ENCODE measurements around the gene NUAK2. TPM values are rescaled to one million over a fixed set of nuclear protein-coding genes. Genes with fewer than 3 reads are reported as not detected.

The NUAK2 gene
- total and polyA plus RNA-seq, 2 of the 8 experiments (the other 6 are each of a cell fraction or from before 2014, with no cell fraction given): 9.4 to 12.9 TPM

DNA sequence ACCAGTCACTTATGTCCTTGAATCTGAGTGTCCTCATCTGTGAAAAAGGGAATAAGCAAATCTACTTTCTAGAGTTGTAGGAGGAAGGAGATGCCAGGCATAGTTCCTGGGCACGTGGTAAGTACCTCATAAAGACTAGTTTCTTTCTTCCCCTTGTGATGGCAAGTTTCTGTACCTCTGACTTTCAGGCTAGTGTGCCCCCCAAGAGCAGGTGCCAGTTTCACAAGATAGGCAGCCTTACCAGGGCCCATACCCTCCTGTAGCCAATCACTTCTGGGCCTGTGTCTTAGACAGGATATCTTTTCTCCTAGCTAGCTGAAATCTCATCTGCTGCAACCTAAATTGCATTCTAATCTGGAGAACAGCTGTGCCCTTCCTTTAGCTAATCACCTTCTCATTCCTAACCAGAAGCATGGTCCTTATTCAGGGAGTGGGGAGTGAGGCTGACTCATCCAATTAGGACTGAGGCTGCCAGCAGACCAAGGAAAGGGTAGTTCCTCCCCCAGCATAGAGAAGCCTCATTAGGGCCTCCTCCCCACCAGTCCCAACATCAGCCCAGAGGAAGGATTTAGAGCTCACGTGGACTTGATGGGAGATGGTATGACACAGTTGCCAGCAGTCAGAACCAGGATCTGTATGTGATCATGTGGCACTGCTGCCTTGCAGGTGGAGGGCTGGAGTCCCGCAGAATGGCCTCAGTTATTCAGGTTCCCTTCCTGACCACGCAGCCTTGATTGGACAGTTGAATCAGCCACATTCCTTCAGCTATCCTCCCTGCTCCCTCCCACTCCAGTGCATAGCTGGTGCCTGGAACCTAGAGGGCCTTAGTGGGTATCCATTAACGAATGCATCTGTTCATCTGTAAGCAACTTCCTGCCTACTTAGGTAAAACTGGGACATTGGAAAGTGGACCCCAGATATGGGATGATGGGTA, 27.3 kb upstream of the NUAK2 start:
- Histone ChIP-seq H3K56ac (replicated peaks; ENCODE audit: insufficient read length, low read depth, low read length) (no peak overlapping the region), H3K9ac (replicated peaks in 1 of 4; ENCODE audit: extremely low read depth in 1 of 4, low read depth in 3 of 4, low read length in 3 of 4) (no peak overlapping the region), H3K18ac (ENCODE audit: extremely low read depth, low read length) (peak overlapping the region; percentile 67; the same call in 1 of the 2 replicates), H4K20me1 (replicated peaks in 1 of 2; ENCODE audit: control insufficient read depth in 1 of 2, insufficient read depth in 2 of 2, low read length in 2 of 2) (no peaks in the 10 kb centered on the region), H3K4me1 (replicated peaks in 1 of 4; ENCODE audit: control insufficient read depth in 3 of 4, insufficient read depth in 4 of 4, low read length in 3 of 4) (peaks cover 21 to 36% (median 26%) of the 10 kb centered on the region in 4 experiments), H2AFZ (ENCODE audit: low read length) (no peak overlapping the region), H2BK12ac (ENCODE audit: low read depth, low read length) (peak overlapping the region; percentile 65; the same call in 1 of the 2 replicates), H4K5ac (ENCODE audit: insufficient read length, low read depth, low read length) (no peak overlapping the region), H3K23me2 (ENCODE audit: low read depth, low read length) (peaks cover 5% of the 10 kb centered on the region; the same call in 1 of the 2 replicates), H3K4me2 (ENCODE audit: insufficient read depth in 1 of 2, low read depth in 2 of 2, low read length in 2 of 2) (no peak overlapping the region; a peak in 1 of 4 replicates), H3K4me3 (ENCODE audit: extremely low read depth in 1 of 4, insufficient read depth in 2 of 4, low read depth in 3 of 4, low read length in 4 of 4) (no peak overlapping the region), H3K27me3 (replicated peaks in 1 of 4; ENCODE audit: control insufficient read depth in 3 of 4, extremely low read depth in 1 of 4, insufficient read depth in 3 of 4, low read length in 3 of 4) (peaks cover 0 to 11% (median 11%) of the 10 kb centered on the region in 4 experiments; a peak in 6 of 7 replicates), H2BK20ac (ENCODE audit: low read length) (peak overlapping the region; percentile 0), H4K91ac (replicated peaks; ENCODE audit: insufficient read length, low read length) (peak overlapping the region; percentile 91), H4K8ac (ENCODE audit: extremely low read depth, insufficient read depth, low read length) (no peak overlapping the region), H2BK120ac (replicated peaks; ENCODE audit: low read depth, low read length) (peak overlapping the region; percentile 24), H2BK15ac (ENCODE audit: low read length) (peak overlapping the region; percentile 16; the same call in 1 of the 2 replicates), H3K79me1 (ENCODE audit: low read depth, low read length) (no peaks in the 10 kb centered on the region), H3K9me3 (ENCODE audit: insufficient read depth in 2 of 2, low read depth in 1 of 2, low read length in 1 of 2) (no peaks in the 10 kb centered on the region), H3K4ac (replicated peaks; ENCODE audit: insufficient read length, low read depth, low read length) (no peak overlapping the region), H3K27ac (ENCODE audit: low read depth, low read length) (no peak overlapping the region), H2BK5ac (ENCODE audit: low read depth, low read length) (no peak overlapping the region), H3K79me2 (ENCODE audit: control insufficient read depth in 1 of 2, insufficient read depth in 2 of 2, low read length in 2 of 2) (no peaks in the 10 kb centered on the region), H3K14ac (ENCODE audit: insufficient read length) (no peak overlapping the region), H3K36me3 (ENCODE audit: control insufficient read depth in 2 of 4, insufficient read depth in 4 of 4, low read length in 3 of 4) (no peaks in the 10 kb centered on the region), H2AK5ac (ENCODE audit: low read depth, low read length) (0 out of 2 replicates have a peak overlapping the region, but pooled peaks have one; percentile 3), H3K23ac (ENCODE audit: insufficient read length) (no peak overlapping the region)
- no peak for FAIRE-seq
- ChIA-PET POLR2A (ENCODE audit: partially characterized antibody) (interaction anchor here (1.1 to 1.8 kb wide), 3 partner anchors 19 to 75 kb away, joined by 3 to 6 read pairs (median 3); partner anchors contain the start of gene NUAK2), CTCF (ENCODE audit: partially characterized antibody) (interaction anchor here (0.9 to 67.1 kb wide), 19 partner anchors 13 to 310 kb away, joined by 3 to 2424 read pairs (median 5); no protein-coding TSS in a partner anchor)
- 74% methylated on average over 5 of the region's 5 CpGs; no CpG with 5 or more reads in 1 of the 2 experiments for WGBS, 2 experiments (ENCODE audit: extremely low coverage in 1 of 2, insufficient coverage in 1 of 2, insufficient read length in 1 of 2, insufficient replicate concordance in 2 of 2, low coverage in 1 of 2, low lambda C conversion rate in 2 of 2, missing lambda C conversion rate in 1 of 2)
- DNase-seq (ENCODE audit: low read depth in 1 of 2, low spot score in 2 of 2): no peak
- TF ChIP-seq CHD2 (IDR thresholded peaks at IDR 0.05; ENCODE audit: low read length) (no peak), ASH2L (IDR thresholded peaks at IDR 0.05; ENCODE audit: low read length) (no peak), EZH2 (IDR thresholded peaks at IDR 0.05; ENCODE audit: low read depth, low read length, severe bottlenecking) (no peak), SRF (IDR thresholded peaks at IDR 0.05; ENCODE audit: low read depth, low read length) (no peak), POLR2A (IDR thresholded peaks at IDR 0.05; ENCODE audit: control extremely low read depth in 1 of 2, low read depth in 2 of 2, low read length in 2 of 2) (no peak), KDM1A (IDR thresholded peaks at IDR 0.05; ENCODE audit: borderline replicate concordance, low read length) (no peak), BCL11A (IDR thresholded peaks at IDR 0.05; ENCODE audit: low read depth in 2 of 2, low read length in 2 of 2) (no peak)
- TF ChIP-seq, protein P1, sequence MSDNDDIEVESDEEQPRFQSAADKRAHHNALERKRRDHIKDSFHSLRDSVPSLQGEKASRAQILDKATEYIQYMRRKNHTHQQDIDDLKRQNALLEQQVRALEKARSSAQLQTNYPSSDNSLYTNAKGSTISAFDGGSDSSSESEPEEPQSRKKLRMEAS (IDR thresholded peaks at IDR 0.05): no peak
